ENCODE measurements around the gene CALCA. TPM values are rescaled to one million over a fixed set of nuclear protein-coding genes. Genes with fewer than 3 reads are reported as not detected.

Gene CALCA
- total and polyA plus RNA-seq, 2 of the 4 experiments (the other 2 are of a cell fraction), result not detected

- no peak overlapping the region for H3K27ac ChIP-seq (ENCODE audit: insufficient read depth, low read length)
- no peak overlapping the region for H3K56ac ChIP-seq (ENCODE audit: extremely low read depth, insufficient read depth, low read length)
- no peak overlapping the region for H4K8ac ChIP-seq (ENCODE audit: low read depth in 2 of 2, low read length in 2 of 2)
- H2AK9ac ChIP-seq (replicated peaks; ENCODE audit: low read depth, low read length, poor library complexity), result no peak overlapping the region
- H4K91ac ChIP-seq (ENCODE audit: insufficient read depth, low read depth, low read length), result no peak overlapping the region
- no peak overlapping the region for H2BK15ac ChIP-seq (ENCODE audit: low read depth, low read length)
- no peaks in the 10 kb centered on the region for H3K9me1 ChIP-seq (ENCODE audit: insufficient read depth, low read length)
- no peak overlapping the region for H2BK120ac ChIP-seq (ENCODE audit: low read depth, low read length)
- H2BK5ac ChIP-seq (ENCODE audit: low read depth, low read length, poor library complexity, severe bottlenecking), result no peak overlapping the region
- no peak overlapping the region for H2AK5ac ChIP-seq (ENCODE audit: low read depth, low read length)
- TF ChIP-seq RCOR1 (IDR thresholded peaks at IDR 0.05; ENCODE audit: insufficient replicate concordance, low read length), result no peak
- TF ChIP-seq CHD1 (IDR thresholded peaks at IDR 0.05; ENCODE audit: low read depth, low read length), result no peak
- no peak for TF ChIP-seq MAZ (IDR thresholded peaks at IDR 0.05; ENCODE audit: borderline replicate concordance, low read depth, low read length)
- TF ChIP-seq RFX5 (IDR thresholded peaks at IDR 0.05; ENCODE audit: low read depth, low read length), result no peak
- TF ChIP-seq USF2 (IDR thresholded peaks at IDR 0.05; ENCODE audit: low read depth, low read length), result no peak
- no peak for TF ChIP-seq NFE2L2 (IDR thresholded peaks at IDR 0.05; ENCODE audit: low read depth, low read length)
- no peak for TF ChIP-seq ELK1 (IDR thresholded peaks at IDR 0.05; ENCODE audit: borderline replicate concordance, low read depth, low read length)
- no peak for TF ChIP-seq RAD21 (IDR thresholded peaks at IDR 0.05; ENCODE audit: low read length)
- TF ChIP-seq CTCF (conservative IDR thresholded peaks at IDR 0.05; ENCODE audit: low read depth, low read length), result no peak
- TF ChIP-seq CEBPB (IDR thresholded peaks at IDR 0.05; ENCODE audit: low read depth, low read length), result no peak
- no peak for TF ChIP-seq SMC3 (IDR thresholded peaks at IDR 0.05; ENCODE audit: low read depth, low read length)
- no peak for TF ChIP-seq POLR2A (IDR thresholded peaks at IDR 0.05; ENCODE audit: low read depth, low read length)
- no peak for TF ChIP-seq MAFK (IDR thresholded peaks at IDR 0.05; ENCODE audit: low read depth, low read length)
- TF ChIP-seq MXI1 (IDR thresholded peaks at IDR 0.05; ENCODE audit: borderline replicate concordance, low read depth, low read length), result no peak
- no CpG with 5 or more reads among the region's 1 CpG for WGBS, 2 experiments (ENCODE audit: extremely low coverage in 2 of 2, insufficient read length in 1 of 2)
- H3K4me2 ChIP-seq (ENCODE audit: low read depth, low read length), result no peak overlapping the region
- peaks cover 46% of the 10 kb centered on the region for H3K27me3 ChIP-seq (ENCODE audit: control insufficient read depth, insufficient read depth, low read length)
- in situ Hi-C loops (cut with MboI; ENCODE audit: low sequenced_read_pairs) (no loop called here), dilution Hi-C loops (cut with HindIII; ENCODE audit: low sequenced_read_pairs, unreplicated experiment) (no loop called here), intact Hi-C loops (cut with micrococcal nuclease) (no loop called here)
- DNase-seq, result no peak
- CTCF ChIA-PET, result no interaction called here
- no peak overlapping the region for H3K4ac ChIP-seq (ENCODE audit: low read depth, low read length)
- no peak overlapping the region for H3K4me3 ChIP-seq (ENCODE audit: insufficient read depth, low read depth, low read length)
- no peak overlapping the region for H3K18ac ChIP-seq (ENCODE audit: low read depth, low read length)
- H3K23ac ChIP-seq (ENCODE audit: low read depth, low read length), result no peak overlapping the region
- H3K36me3 ChIP-seq (ENCODE audit: control insufficient read depth, insufficient read depth, low read length), result no peaks in the 10 kb centered on the region
- no peak overlapping the region for H2BK20ac ChIP-seq (ENCODE audit: low read depth, low read length)
- H3K9me3 ChIP-seq (ENCODE audit: control insufficient read depth, insufficient read depth, low read length), result no peaks in the 10 kb centered on the region
- no peak overlapping the region for H4K5ac ChIP-seq (ENCODE audit: low read depth, low read length)
- no peak overlapping the region for H3K14ac ChIP-seq (replicated peaks; ENCODE audit: low read depth, low read length)
- BruUV-seq (replicated peaks), result no TSS peak
- H3K4me1 ChIP-seq (ENCODE audit: control insufficient read depth, insufficient read depth, low read length), result no peaks in the 10 kb centered on the region
- no peaks in the 10 kb centered on the region for H3K79me1 ChIP-seq (ENCODE audit: low read depth in 1 of 2, low read length in 2 of 2)
- ATAC-seq (ENCODE audit: low read depth), result no peak
- no peaks in the 10 kb centered on the region for H4K20me1 ChIP-seq (ENCODE audit: insufficient read depth, low read length)
- H3K9ac ChIP-seq (ENCODE audit: low read depth, low read length), result no peak overlapping the region
- no peak overlapping the region for H2AFZ ChIP-seq (replicated peaks; ENCODE audit: low read length, poor library complexity)
- POLR2A ChIA-PET (ENCODE audit: unreplicated experiment), result no interaction called here
Measured at GRCh38 chr11:14977101-14977880, 5.1 kb upstream of the CALCA start.
